ENCODE results near the gene VANGL2.

GRCh38 chr1:160403244-160403643 lies 2.9 kb downstream of the VANGL2 start:
- no peak for TF ChIP-seq POLR2AphosphoS5 (IDR thresholded peaks at IDR 0.05)
- TF ChIP-seq, protein P1, sequence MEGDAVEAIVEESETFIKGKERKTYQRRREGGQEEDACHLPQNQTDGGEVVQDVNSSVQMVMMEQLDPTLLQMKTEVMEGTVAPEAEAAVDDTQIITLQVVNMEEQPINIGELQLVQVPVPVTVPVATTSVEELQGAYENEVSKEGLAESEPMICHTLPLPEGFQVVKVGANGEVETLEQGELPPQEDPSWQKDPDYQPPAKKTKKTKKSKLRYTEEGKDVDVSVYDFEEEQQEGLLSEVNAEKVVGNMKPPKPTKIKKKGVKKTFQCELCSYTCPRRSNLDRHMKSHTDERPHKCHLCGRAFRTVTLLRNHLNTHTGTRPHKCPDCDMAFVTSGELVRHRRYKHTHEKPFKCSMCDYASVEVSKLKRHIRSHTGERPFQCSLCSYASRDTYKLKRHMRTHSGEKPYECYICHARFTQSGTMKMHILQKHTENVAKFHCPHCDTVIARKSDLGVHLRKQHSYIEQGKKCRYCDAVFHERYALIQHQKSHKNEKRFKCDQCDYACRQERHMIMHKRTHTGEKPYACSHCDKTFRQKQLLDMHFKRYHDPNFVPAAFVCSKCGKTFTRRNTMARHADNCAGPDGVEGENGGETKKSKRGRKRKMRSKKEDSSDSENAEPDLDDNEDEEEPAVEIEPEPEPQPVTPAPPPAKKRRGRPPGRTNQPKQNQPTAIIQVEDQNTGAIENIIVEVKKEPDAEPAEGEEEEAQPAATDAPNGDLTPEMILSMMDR (IDR thresholded peaks at IDR 0.05), result no peak
- TF ChIP-seq POLR2A (IDR thresholded peaks at IDR 0.05), result no peak
- TF ChIP-seq EP300 (IDR thresholded peaks at IDR 0.05; ENCODE audit: low read depth), result no peak

Data from transverse colon (tissue), 4 donors.